Smooth muscle cell (in vitro differentiated cells): ENCODE data around the gene MRFAP1. TPM values are rescaled to one million over a fixed set of nuclear protein-coding genes. Genes with fewer than 3 reads are reported as not detected.

Experiments used
- DNase-seq: peaks from one replicate; lab custom pipeline; 2025; ENCODE audit not compliant: unreplicated experiment; lab: John Stamatoyannopoulos, UW
- H2AFZ ChIP-seq: fragments of 200-600 bp; sonication (generic); 2 replicates; pipeline ENCODE4 v1.6.0; 2016; ENCODE audit warnings: antibody characterized with exemption, low read depth, mild to moderate bottlenecking
- H3F3A ChIP-seq: fragments of 200-600 bp; sonication (generic); 2 replicates; pipeline ENCODE4 v1.6.0; 2017; ENCODE audit warnings: antibody characterized with exemption, low read depth
- H3K27ac ChIP-seq: fragments of 200-600 bp; sonication (generic); 2 replicates; pipeline ENCODE4 v1.5.1; 2016; ENCODE audit warnings: low read depth, mild to moderate bottlenecking
- H3K27me3 ChIP-seq: fragments of 200-600 bp; sonication (generic); 2 replicates; pipeline ENCODE4 v1.6.1; 2016; ENCODE audit warnings: low read depth, mild to moderate bottlenecking
- H3K36me3 ChIP-seq: fragments of 200-600 bp; sonication (generic); 2 replicates; pipeline ENCODE4 v1.5.1; 2016; ENCODE audit warnings: low read depth
- H3K4me1 ChIP-seq: fragments of 200-600 bp; sonication (generic); 2 replicates; pipeline ENCODE4 v1.5.1; 2016; ENCODE audit warnings: low read depth
- H3K4me2 ChIP-seq: fragments of 200-600 bp; sonication (generic); 2 replicates; pipeline ENCODE4 v1.6.0; 2016; ENCODE audit warnings: mild to moderate bottlenecking
- H3K4me3 ChIP-seq: fragments of 200-600 bp; sonication (generic); 2 replicates; pipeline ENCODE4 v1.5.1; 2016; ENCODE audit warnings: mild to moderate bottlenecking
- H3K79me2 ChIP-seq: fragments of 200-600 bp; sonication (generic); 2 replicates; pipeline ENCODE4 v1.6.0; 2016; ENCODE audit warnings: low read depth, mild to moderate bottlenecking
- H3K9ac ChIP-seq: fragments of 200-600 bp; sonication (generic); 2 replicates; pipeline ENCODE4 v1.6.0; 2016; ENCODE audit warnings: low read depth
- H3K9me3 ChIP-seq: fragments of 200-600 bp; sonication (generic); replicated peaks from 2 replicates; pipeline ENCODE4 v1.5.1; 2016; ENCODE audit warnings: low read depth
- H4K20me1 ChIP-seq: fragments of 200-600 bp; sonication (generic); 2 replicates; pipeline ENCODE4 v1.6.0; 2016; ENCODE audit warnings: low read depth
- WGBS: methylation state at CpG from one replicate; pipeline ENCODE4 v1.1.7; 2016; ENCODE audit warnings: low lambda C conversion rate; 5-methylcytosine and 5-hydroxymethylcytosine counted together
- polyA plus RNA-seq: library from polyadenylated mRNA; unstranded; fragments of >200 nt; fragmentation: Nextera tagmentation; extraction: Ambion mirVana; gene quantifications from 2 replicates; pipeline ENCODE4 v1.2.1, GENCODE V29; 2016
- total RNA-seq: library from RNA; depleted of rRNA; stranded (reverse); fragments of >200 nt; gene quantifications from 2 replicates; pipeline ENCODE4 v1.2.3, GENCODE V29; 2014
- TF ChIP-seq, protein P1 (sequence below): fragments of 200-600 bp; sonication (generic); IDR thresholded peaks from 2 replicates; pipeline ENCODE4 v1.5.1; 2017; ENCODE audit warnings: borderline replicate concordance, mild to moderate bottlenecking, antibody characterized with exemption; ENCODE audit not compliant: insufficient read depth, poor library complexity, severe bottlenecking

The MRFAP1 gene
- total and polyA plus RNA-seq, 2 experiments from 2014 or later: 165 to 206 TPM

DNA sequence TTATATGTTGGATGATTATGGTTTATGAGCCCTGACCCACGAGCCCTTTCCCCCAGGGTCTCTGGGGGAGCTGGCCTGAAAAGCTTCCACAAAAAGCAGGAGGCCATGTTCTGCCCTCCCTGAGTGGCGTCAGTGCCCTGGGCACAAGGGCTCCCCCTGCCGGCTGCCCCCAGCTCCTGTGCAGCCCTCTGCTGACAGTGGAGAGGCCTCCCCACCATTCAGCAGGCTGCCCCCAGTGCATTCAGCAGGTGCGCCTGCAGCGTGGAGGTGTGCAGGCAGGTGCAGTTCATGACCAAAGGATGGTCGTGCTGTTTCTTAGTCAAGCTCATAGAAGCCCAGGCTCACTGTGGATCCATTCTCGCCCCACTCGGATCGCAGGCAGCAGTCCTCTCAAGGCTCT is 40.7 kb downstream of the MRFAP1 start:
- H3K36me3 ChIP-seq: no peaks in the 10 kb centered on the region
- H3K27ac ChIP-seq: no peak overlapping the region
- H3K27me3 ChIP-seq: no peaks in the 10 kb centered on the region
- H4K20me1 ChIP-seq: peaks cover 8% of the 10 kb centered on the region
- H3K4me2 ChIP-seq: no peak overlapping the region
- no peak overlapping the region for H3K4me3 ChIP-seq
- TF ChIP-seq, protein P1, sequence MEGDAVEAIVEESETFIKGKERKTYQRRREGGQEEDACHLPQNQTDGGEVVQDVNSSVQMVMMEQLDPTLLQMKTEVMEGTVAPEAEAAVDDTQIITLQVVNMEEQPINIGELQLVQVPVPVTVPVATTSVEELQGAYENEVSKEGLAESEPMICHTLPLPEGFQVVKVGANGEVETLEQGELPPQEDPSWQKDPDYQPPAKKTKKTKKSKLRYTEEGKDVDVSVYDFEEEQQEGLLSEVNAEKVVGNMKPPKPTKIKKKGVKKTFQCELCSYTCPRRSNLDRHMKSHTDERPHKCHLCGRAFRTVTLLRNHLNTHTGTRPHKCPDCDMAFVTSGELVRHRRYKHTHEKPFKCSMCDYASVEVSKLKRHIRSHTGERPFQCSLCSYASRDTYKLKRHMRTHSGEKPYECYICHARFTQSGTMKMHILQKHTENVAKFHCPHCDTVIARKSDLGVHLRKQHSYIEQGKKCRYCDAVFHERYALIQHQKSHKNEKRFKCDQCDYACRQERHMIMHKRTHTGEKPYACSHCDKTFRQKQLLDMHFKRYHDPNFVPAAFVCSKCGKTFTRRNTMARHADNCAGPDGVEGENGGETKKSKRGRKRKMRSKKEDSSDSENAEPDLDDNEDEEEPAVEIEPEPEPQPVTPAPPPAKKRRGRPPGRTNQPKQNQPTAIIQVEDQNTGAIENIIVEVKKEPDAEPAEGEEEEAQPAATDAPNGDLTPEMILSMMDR: no peak
- H3K9ac ChIP-seq: no peak overlapping the region
- WGBS: 90% methylated on average over 9 of the region's 9 CpGs
- H3K79me2 ChIP-seq: peaks cover 3% of the 10 kb centered on the region
- H3F3A ChIP-seq: no peaks in the 10 kb centered on the region
- H3K9me3 ChIP-seq: no peaks in the 10 kb centered on the region
- no peak for DNase-seq
- H3K4me1 ChIP-seq: peaks cover 3% of the 10 kb centered on the region
- H2AFZ ChIP-seq: no peak overlapping the region

DNA sequence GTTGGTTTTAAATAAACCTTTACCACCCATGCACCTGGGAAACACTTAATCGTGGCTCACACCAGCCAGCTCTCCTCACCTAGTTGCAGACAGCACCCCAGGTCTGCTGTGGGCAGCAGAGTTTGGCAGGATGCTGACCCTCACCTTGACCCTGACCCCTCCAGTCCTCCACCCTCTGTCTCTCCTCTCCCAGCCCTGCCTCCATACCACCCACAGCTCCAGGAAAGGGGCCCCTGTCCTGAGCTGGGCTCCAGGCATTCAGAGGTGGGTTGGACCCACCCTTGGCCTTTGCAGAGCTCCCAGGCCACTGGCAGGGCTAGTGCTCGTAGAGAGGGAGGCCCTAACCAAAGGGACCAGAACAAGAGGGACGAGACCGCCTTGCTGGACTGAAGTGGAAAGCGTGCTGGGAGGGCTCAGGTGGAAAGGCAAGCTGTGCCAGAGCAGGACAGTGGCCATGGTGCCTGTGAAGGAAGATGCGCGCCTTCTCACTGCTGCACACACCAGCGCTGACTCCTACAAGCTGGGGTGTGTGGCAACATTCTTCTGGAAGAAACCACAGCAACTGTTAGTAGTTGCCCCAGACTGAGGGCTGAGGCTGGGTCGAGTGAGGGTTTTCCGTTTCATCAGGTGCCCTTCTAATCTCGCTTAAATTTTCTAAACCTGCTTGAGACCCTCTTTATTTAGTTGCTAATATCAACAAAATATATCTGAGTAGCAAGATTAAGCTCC is 42.5 kb downstream of the MRFAP1 start:
- no peak overlapping the region for H3K4me3 ChIP-seq
- H3K4me1 ChIP-seq: no peaks in the 10 kb centered on the region
- WGBS: 97% methylated on average over 11 of the region's 11 CpGs
- H2AFZ ChIP-seq: no peak overlapping the region
- TF ChIP-seq, protein P1: no peak
- H3K36me3 ChIP-seq: no peaks in the 10 kb centered on the region
- H3K27ac ChIP-seq: no peak overlapping the region
- H3F3A ChIP-seq: peaks cover 3% of the 10 kb centered on the region
- H3K9ac ChIP-seq: no peak overlapping the region
- H4K20me1 ChIP-seq: no peaks in the 10 kb centered on the region
- H3K27me3 ChIP-seq: no peaks in the 10 kb centered on the region
- H3K9me3 ChIP-seq: no peaks in the 10 kb centered on the region
- no peak for DNase-seq
- H3K79me2 ChIP-seq: no peaks in the 10 kb centered on the region
- H3K4me2 ChIP-seq: no peak overlapping the region

DNA sequence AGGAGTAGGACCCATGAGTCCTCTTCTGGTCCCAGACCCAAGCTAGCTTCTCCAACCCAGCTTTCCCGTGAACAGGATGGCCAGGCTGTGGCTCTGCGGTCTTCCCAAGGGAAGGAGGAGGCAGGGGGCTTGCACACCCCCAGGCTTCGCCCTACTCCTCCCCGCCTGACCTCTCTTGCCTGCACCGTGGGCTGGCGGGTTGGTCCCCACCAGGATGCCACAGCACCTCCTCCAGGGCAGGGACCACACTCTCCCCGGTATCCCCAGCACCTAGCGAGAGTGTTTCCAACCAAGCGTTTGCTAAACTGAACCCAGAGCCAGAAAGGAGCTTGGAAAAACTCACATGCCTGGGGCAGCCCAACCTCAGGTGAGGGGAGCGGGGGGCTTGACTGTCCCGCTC is 44.2 kb downstream of the MRFAP1 start:
- no peak overlapping the region for H3K4me2 ChIP-seq
- no peaks in the 10 kb centered on the region for H4K20me1 ChIP-seq
- peaks cover 4% of the 10 kb centered on the region for H3F3A ChIP-seq
- no peak overlapping the region for H3K27ac ChIP-seq
- H3K9me3 ChIP-seq: no peaks in the 10 kb centered on the region
- H2AFZ ChIP-seq: no peak overlapping the region
- H3K9ac ChIP-seq: no peak overlapping the region
- no peaks in the 10 kb centered on the region for H3K36me3 ChIP-seq
- no peaks in the 10 kb centered on the region for H3K79me2 ChIP-seq
- no peak for DNase-seq
- H3K27me3 ChIP-seq: no peaks in the 10 kb centered on the region
- no peaks in the 10 kb centered on the region for H3K4me1 ChIP-seq
- 95% methylated on average over 11 of the region's 11 CpGs for WGBS
- TF ChIP-seq, protein P1: no peak
- H3K4me3 ChIP-seq: no peak overlapping the region

DNA sequence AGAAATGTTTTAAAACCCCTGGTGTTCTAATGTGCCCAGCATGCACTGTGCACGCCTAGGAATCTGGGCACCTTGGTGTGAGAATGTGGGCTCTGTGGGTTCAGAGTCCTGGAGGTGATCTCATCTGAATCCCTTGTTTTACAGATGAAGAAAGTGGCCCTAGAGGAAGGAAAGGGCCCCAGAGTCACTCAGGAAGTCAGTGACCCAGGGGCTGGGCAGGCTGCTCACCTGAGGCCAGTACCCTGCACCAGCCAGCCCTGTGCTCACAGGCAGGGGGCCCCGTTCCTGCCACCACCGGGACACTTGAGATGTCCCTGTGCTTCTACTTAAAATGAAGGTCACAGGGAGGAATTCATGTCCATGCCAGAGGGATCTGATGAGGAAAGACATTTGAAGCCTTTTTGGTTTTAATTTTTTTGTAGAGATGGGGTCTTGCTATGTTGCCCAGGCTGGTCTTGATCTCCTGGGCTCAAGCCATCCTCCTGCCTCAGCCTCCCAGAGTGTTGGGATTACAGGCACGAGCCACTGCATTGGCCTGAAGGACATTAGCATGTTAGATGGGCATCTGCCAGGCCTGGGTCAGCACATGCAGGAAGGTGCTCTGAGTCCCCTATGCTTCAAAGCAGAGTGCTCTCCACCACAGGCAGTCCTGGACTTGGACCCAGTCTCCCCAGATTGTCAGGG is 45.8 kb downstream of the MRFAP1 start:
- no peaks in the 10 kb centered on the region for H3K79me2 ChIP-seq
- H3K27me3 ChIP-seq: no peaks in the 10 kb centered on the region
- no peak overlapping the region for H2AFZ ChIP-seq
- H3K9ac ChIP-seq: no peak overlapping the region
- no peaks in the 10 kb centered on the region for H4K20me1 ChIP-seq
- DNase-seq: no peak
- H3K4me3 ChIP-seq: no peak overlapping the region
- peaks cover 4% of the 10 kb centered on the region for H3K4me1 ChIP-seq
- H3K27ac ChIP-seq: no peak overlapping the region
- TF ChIP-seq, protein P1: no peak
- peaks cover 4% of the 10 kb centered on the region for H3F3A ChIP-seq
- WGBS: 96% methylated on average over 4 of the region's 4 CpGs
- no peak overlapping the region for H3K4me2 ChIP-seq
- H3K9me3 ChIP-seq: no peaks in the 10 kb centered on the region
- no peaks in the 10 kb centered on the region for H3K36me3 ChIP-seq
